Neural progenitor cell (in vitro differentiated cells): ENCODE measurements around the gene CCL18.
"Not testable (repeated sequence)": the region's sequence is repeated elsewhere in the genome, so short reads cannot be mapped to it uniquely, and the experiment has no call there.

Experiments used
- CTCF ChIP-seq: fragments of 200-600 bp; sonication (generic); IDR thresholded peaks from 2 replicates; pipeline ENCODE4 v1.5.1; 2017; ENCODE audit warnings: antibody characterized with exemption, mild to moderate bottlenecking
- EZH2 ChIP-seq: fragments of 200-600 bp; sonication (generic); IDR thresholded peaks from 2 replicates; pipeline ENCODE4 v1.6.1; 2017; ENCODE audit warnings: antibody characterized with exemption, mild to moderate bottlenecking, moderate library complexity
- EZH2phosphoT487 ChIP-seq: fragments of 200-600 bp; sonication (generic); IDR thresholded peaks from 2 replicates; pipeline ENCODE4 v1.6.1; 2017; ENCODE audit warnings: antibody characterized with exemption

DNA sequence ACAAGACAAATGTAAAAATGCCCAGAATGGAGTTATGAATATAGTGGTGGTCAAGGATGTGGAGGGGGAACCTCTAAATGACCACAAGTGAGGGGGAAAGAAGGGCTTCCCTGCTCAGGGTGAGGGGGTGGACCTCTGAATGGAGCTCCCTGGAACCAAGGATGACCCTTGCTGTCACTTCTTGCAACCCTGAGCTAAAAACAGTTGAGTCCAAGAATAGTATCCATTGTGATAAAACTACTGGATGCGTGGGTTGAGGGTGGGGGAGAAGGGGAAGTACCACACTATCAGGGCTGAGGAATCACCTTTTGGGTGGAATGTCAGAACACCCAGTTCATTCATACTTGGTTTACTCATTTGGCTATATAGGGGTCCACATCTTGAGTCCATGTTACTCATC, 34.9 kb downstream of the CCL18 start:
- not testable (repeated sequence) for TF ChIP-seq EZH2, CTCF, EZH2phosphoT487
